IMR-90 (cell line): Measurements from ENCODE around the gene FBH1. TPM values are rescaled to one million over a fixed set of nuclear protein-coding genes. Genes with fewer than 3 reads are reported as not detected.

ENCODE experiments used
- ATAC-seq: fragments of 200-7000 bp; cut with Tn5 transposase; 2 replicates; pipeline ENCODE4 v1.9.1; 2020; ENCODE audit warnings: low read depth, mild to moderate bottlenecking, moderate library complexity
- BruUV-seq: library from RNA; stranded (reverse); fragments of 400-500 nt; replicated peaks from 2 replicates; lab custom pipeline; 2021; lab: Mats Ljungman, UMichigan
- CTCF ChIA-PET: fragments of 300-600 bp; formaldehyde crosslinking; extraction: SDS; loops from one replicate; lab custom pipeline; 2021; ENCODE audit warnings: antibody characterized with exemption; lab: Yijun Ruan, JAX
- POLR2A ChIA-PET: fragments of 300-600 bp; sonication (Branson Sonifier 250); formaldehyde crosslinking; loops from one replicate; lab custom pipeline; 2022; ENCODE audit warnings: antibody characterized with exemption; ENCODE audit not compliant: unreplicated experiment; lab: Charles Lee
- DNase-seq: peaks from one replicate; pipeline ENCODE4 v3.0.0; 2013
- H2AFZ ChIP-seq: replicated peaks from 2 replicates; pipeline ENCODE3; 2013; ENCODE audit warnings: low read length, mild to moderate bottlenecking; ENCODE audit not compliant: poor library complexity
- H2AK5ac ChIP-seq: 2 replicates; pipeline ENCODE4 v1.6.1; 2013; ENCODE audit warnings: low read depth, low read length, inconsistent platforms
- H2AK9ac ChIP-seq: replicated peaks from 2 replicates; pipeline ENCODE3; 2013; ENCODE audit warnings: mild to moderate bottlenecking, low read depth, low read length, moderate library complexity; ENCODE audit not compliant: poor library complexity
- H2BK120ac ChIP-seq: 2 replicates; pipeline ENCODE4 v1.6.1; 2013; ENCODE audit warnings: low read depth, low read length, inconsistent platforms
- H2BK15ac ChIP-seq: 3 replicates; pipeline ENCODE4 v1.6.1; 2013; ENCODE audit warnings: low read depth, low read length, inconsistent platforms
- H2BK20ac ChIP-seq: 2 replicates; pipeline ENCODE4 v1.6.1; 2013; ENCODE audit warnings: low read depth, mild to moderate bottlenecking, inconsistent platforms, low read length, moderate library complexity
- H2BK5ac ChIP-seq: 2 replicates; pipeline ENCODE4 v1.6.1; 2013; ENCODE audit warnings: mild to moderate bottlenecking, low read depth, low read length, inconsistent platforms; ENCODE audit not compliant: poor library complexity, severe bottlenecking
- H3K14ac ChIP-seq: replicated peaks from 2 replicates; pipeline ENCODE4 v1.6.1; 2013; ENCODE audit warnings: low read depth, low read length, inconsistent platforms
- H3K18ac ChIP-seq: 2 replicates; pipeline ENCODE4 v1.6.1; 2013; ENCODE audit warnings: low read depth, low read length, control low read depth
- H3K23ac ChIP-seq: 2 replicates; pipeline ENCODE4 v1.6.1; 2013; ENCODE audit warnings: low read depth, low read length, inconsistent platforms
- H3K27ac ChIP-seq: 2 replicates; pipeline ENCODE4 v1.5.1; 2013; ENCODE audit warnings: mild to moderate bottlenecking, control low read depth, low read length; ENCODE audit not compliant: insufficient read depth
- H3K27me3 ChIP-seq: 2 replicates; pipeline ENCODE4 v1.6.1; 2013; ENCODE audit warnings: low read length; ENCODE audit not compliant: control insufficient read depth, insufficient read depth
- H3K36me3 ChIP-seq: 2 replicates; pipeline ENCODE4 v1.6.1; 2013; ENCODE audit warnings: low read length, mixed read lengths; ENCODE audit not compliant: control insufficient read depth, insufficient read depth
- H3K4ac ChIP-seq: 2 replicates; pipeline ENCODE4 v1.6.1; 2013; ENCODE audit warnings: low read depth, low read length, inconsistent platforms
- H3K4me1 ChIP-seq: 2 replicates; pipeline ENCODE4 v1.6.1; 2013; ENCODE audit warnings: low read length, mixed read lengths; ENCODE audit not compliant: control insufficient read depth, insufficient read depth
- H3K4me2 ChIP-seq: 2 replicates; pipeline ENCODE4 v1.6.1; 2013; ENCODE audit warnings: low read depth, mild to moderate bottlenecking, control low read depth, low read length, moderate library complexity
- H3K4me3 ChIP-seq: 2 replicates; pipeline ENCODE4 v1.5.1; 2013; ENCODE audit warnings: low read depth, mild to moderate bottlenecking, control low read depth, low read length, moderate library complexity; ENCODE audit not compliant: insufficient read depth
- H3K56ac ChIP-seq: 2 replicates; pipeline ENCODE4 v1.6.1; 2013; ENCODE audit warnings: low read length, inconsistent platforms; ENCODE audit not compliant: insufficient read depth; ENCODE audit errors: extremely low read depth
- H3K79me1 ChIP-seq, 2 experiments: 2 replicates each; pipeline ENCODE4 v1.6.1; 2013; ENCODE audit warnings: low read length in 2 of 2, inconsistent platforms in 1 of 2, low read depth in 1 of 2
- H3K9ac ChIP-seq: 2 replicates; pipeline ENCODE4 v1.6.1; 2013; ENCODE audit warnings: low read depth, low read length, control low read depth
- H3K9me1 ChIP-seq: 2 replicates; pipeline ENCODE4 v1.6.1; 2013; ENCODE audit warnings: low read length, inconsistent platforms; ENCODE audit not compliant: insufficient read depth
- H3K9me3 ChIP-seq: 2 replicates; pipeline ENCODE4 v1.6.1; 2013; ENCODE audit warnings: low read length; ENCODE audit not compliant: control insufficient read depth, insufficient read depth
- H4K20me1 ChIP-seq: 2 replicates; pipeline ENCODE4 v1.6.1; 2013; ENCODE audit warnings: low read length, inconsistent platforms; ENCODE audit not compliant: insufficient read depth
- H4K5ac ChIP-seq: 2 replicates; pipeline ENCODE4 v1.6.1; 2013; ENCODE audit warnings: mild to moderate bottlenecking, low read depth, low read length, control low read depth
- H4K8ac ChIP-seq, 2 experiments: 2 replicates each; pipeline ENCODE4 v1.6.1; 2013; ENCODE audit warnings: low read depth in 2 of 2, low read length in 2 of 2, control low read depth in 1 of 2, inconsistent platforms in 1 of 2
- H4K91ac ChIP-seq: 2 replicates; pipeline ENCODE4 v1.6.1; 2013; ENCODE audit warnings: low read depth, low read length, inconsistent platforms; ENCODE audit not compliant: insufficient read depth
- CEBPB ChIP-seq: IDR thresholded peaks from 2 replicates; pipeline ENCODE4 v1.6.1; 2012; ENCODE audit warnings: low read depth, low read length, improper control_type of control experiment
- FOS ChIP-seq: fragments of 150-350 bp; IDR thresholded peaks from 2 replicates; pipeline ENCODE4 v1.6.1; 2016; ENCODE audit warnings: low read depth, low read length
- MAFK ChIP-seq: IDR thresholded peaks from 2 replicates; pipeline ENCODE4 v1.6.1; 2012; ENCODE audit warnings: low read depth, low read length, improper control_type of control experiment
- MAZ ChIP-seq: IDR thresholded peaks from 2 replicates; pipeline ENCODE4 v1.6.1; 2012; ENCODE audit warnings: low read depth, mild to moderate bottlenecking, low read length, improper control_type of control experiment, moderate library complexity, borderline replicate concordance
- MXI1 ChIP-seq: IDR thresholded peaks from 2 replicates; pipeline ENCODE4 v1.6.1; 2012; ENCODE audit warnings: low read depth, mild to moderate bottlenecking, low read length, moderate library complexity, borderline replicate concordance
- NFE2L2 ChIP-seq: fragments of 150-350 bp; IDR thresholded peaks from 2 replicates; pipeline ENCODE4 v1.6.1; 2016; ENCODE audit warnings: low read depth, mild to moderate bottlenecking, low read length
- WGBS, 2 experiments: methylation state at CpG; one replicate each; pipeline versions ENCODE4 v1.1.5 to v1.1.7; 2013; ENCODE audit warnings: missing lambda C conversion rate in 2 of 2; ENCODE audit not compliant: insufficient read length in 1 of 2; ENCODE audit errors: extremely low coverage in 2 of 2; 5-methylcytosine and 5-hydroxymethylcytosine counted together
- dilution Hi-C: fragments of 300-500 bp; cut with HindIII; formaldehyde crosslinking; loops from one replicate; pipeline ENCODE4 v1.14.3; 2018; ENCODE audit warnings: low sequenced_read_pairs; ENCODE audit not compliant: unreplicated experiment
- in situ Hi-C: fragments of 300-500 bp; cut with MboI; formaldehyde crosslinking; loops from 3 replicates; pipeline ENCODE4 v1.14.3; 2019; ENCODE audit warnings: low sequenced_read_pairs, inconsistent platforms, mixed read lengths
- intact Hi-C: fragments of 100-400 bp; cut with micrococcal nuclease; formaldehyde crosslinking; loops from 2 replicates; pipeline ENCODE4 v1.10.0; 2022
- polyA plus RNA-seq, 3 experiments: library from polyadenylated mRNA; depleted of rRNA; stranded (reverse); fragments of >200 nt; gene quantifications; 2 replicates each; pipeline ENCODE4 v1.2.3, GENCODE V29; 2012; ENCODE audit warnings: low replicate concordance in 1 of 3
- total RNA-seq: library from RNA; depleted of rRNA; stranded (reverse); fragments of >200 nt; gene quantifications from 2 replicates; pipeline ENCODE4 v1.2.3, GENCODE V29; 2012
- TF ChIP-seq, protein P1 (sequence below): fragments of 150-350 bp; IDR thresholded peaks from 2 replicates; pipeline ENCODE4 v1.6.1; 2017; ENCODE audit warnings: mild to moderate bottlenecking, antibody characterized with exemption, low read length, low read depth
- TF ChIP-seq, protein P2 (sequence below): conservative IDR thresholded peaks from 2 replicates; pipeline ENCODE4 v1.5.1; 2012; ENCODE audit warnings: mild to moderate bottlenecking, low read depth, low read length, improper control_type of control experiment

Gene FBH1
- total and polyA plus RNA-seq, 2 of the 4 experiments (the other 2 are of a cell fraction), result 59.3 to 72.2 TPM

DNA sequence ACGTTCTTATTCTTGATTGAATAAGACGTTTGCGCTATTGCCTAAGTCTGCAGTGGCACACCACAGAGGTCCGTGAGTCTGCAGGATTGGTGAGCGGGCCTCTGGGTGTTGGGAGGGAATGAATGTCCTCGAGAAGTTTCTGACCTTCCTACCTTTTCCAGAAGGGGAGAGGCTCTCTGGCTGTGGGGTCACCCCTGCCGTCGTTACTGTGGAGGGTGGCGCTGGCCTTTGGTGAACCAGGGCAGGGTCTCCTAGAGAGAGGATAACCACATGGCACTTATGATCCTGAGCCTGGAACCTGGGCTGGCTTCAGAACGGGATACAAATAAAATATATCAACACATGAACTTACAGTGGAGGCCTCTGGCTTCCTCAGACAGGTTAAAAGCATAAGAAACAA lies 73.5 kb downstream of the FBH1 start:
- no peaks in the 10 kb centered on the region for H3K27me3 ChIP-seq
- H4K5ac ChIP-seq, result no peak overlapping the region
- no peak overlapping the region for H3K18ac ChIP-seq
- no peak overlapping the region for H2AK5ac ChIP-seq
- WGBS, 2 experiments, result no CpG with 5 or more reads among the region's 10 CpGs
- no peak overlapping the region for H3K4ac ChIP-seq
- peaks cover 3 to 45% of the 10 kb centered on the region in 2 experiments; a peak in 2 of 4 replicates for H3K79me1 ChIP-seq
- no peak overlapping the region for H3K9ac ChIP-seq
- no peak overlapping the region for H3K14ac ChIP-seq
- no peak overlapping the region for H3K4me3 ChIP-seq
- H3K27ac ChIP-seq, result no peak overlapping the region
- in situ Hi-C loops (no loop called here), intact Hi-C loops (no loop called here), dilution Hi-C loops (no loop called here)
- DNase-seq (no peak), ATAC-seq (no peak)
- H2BK120ac ChIP-seq, result no peak overlapping the region
- no peak overlapping the region for H3K23ac ChIP-seq
- no peak overlapping the region for H2AFZ ChIP-seq
- H3K56ac ChIP-seq, result no peak overlapping the region
- no peak overlapping the region for H4K91ac ChIP-seq
- no peak overlapping the region for H2AK9ac ChIP-seq
- no TSS peak for BruUV-seq
- H4K20me1 ChIP-seq, result no peaks in the 10 kb centered on the region
- H3K4me1 ChIP-seq, result peaks cover 14% of the 10 kb centered on the region
- ChIA-PET POLR2A (no interaction called here), CTCF (no interaction called here)
- H2BK20ac ChIP-seq, result no peak overlapping the region
- H3K9me3 ChIP-seq, result no peaks in the 10 kb centered on the region
- H3K9me1 ChIP-seq, result peaks cover 29% of the 10 kb centered on the region
- H3K36me3 ChIP-seq, result peaks cover 6% of the 10 kb centered on the region; the same call in 1 of the 2 replicates
- H2BK5ac ChIP-seq, result no peak overlapping the region
- no peak overlapping the region for H4K8ac ChIP-seq
- no peak overlapping the region for H2BK15ac ChIP-seq
- no peak overlapping the region for H3K4me2 ChIP-seq
- no peak for TF ChIP-seq FOS
- no peak for TF ChIP-seq MAFK
- TF ChIP-seq, protein P1, sequence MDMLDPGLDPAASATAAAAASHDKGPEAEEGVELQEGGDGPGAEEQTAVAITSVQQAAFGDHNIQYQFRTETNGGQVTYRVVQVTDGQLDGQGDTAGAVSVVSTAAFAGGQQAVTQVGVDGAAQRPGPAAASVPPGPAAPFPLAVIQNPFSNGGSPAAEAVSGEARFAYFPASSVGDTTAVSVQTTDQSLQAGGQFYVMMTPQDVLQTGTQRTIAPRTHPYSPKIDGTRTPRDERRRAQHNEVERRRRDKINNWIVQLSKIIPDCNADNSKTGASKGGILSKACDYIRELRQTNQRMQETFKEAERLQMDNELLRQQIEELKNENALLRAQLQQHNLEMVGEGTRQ, result no peak
- TF ChIP-seq MAZ, result no peak
- TF ChIP-seq CEBPB, result no peak
- no peak for TF ChIP-seq NFE2L2
- TF ChIP-seq, protein P2, sequence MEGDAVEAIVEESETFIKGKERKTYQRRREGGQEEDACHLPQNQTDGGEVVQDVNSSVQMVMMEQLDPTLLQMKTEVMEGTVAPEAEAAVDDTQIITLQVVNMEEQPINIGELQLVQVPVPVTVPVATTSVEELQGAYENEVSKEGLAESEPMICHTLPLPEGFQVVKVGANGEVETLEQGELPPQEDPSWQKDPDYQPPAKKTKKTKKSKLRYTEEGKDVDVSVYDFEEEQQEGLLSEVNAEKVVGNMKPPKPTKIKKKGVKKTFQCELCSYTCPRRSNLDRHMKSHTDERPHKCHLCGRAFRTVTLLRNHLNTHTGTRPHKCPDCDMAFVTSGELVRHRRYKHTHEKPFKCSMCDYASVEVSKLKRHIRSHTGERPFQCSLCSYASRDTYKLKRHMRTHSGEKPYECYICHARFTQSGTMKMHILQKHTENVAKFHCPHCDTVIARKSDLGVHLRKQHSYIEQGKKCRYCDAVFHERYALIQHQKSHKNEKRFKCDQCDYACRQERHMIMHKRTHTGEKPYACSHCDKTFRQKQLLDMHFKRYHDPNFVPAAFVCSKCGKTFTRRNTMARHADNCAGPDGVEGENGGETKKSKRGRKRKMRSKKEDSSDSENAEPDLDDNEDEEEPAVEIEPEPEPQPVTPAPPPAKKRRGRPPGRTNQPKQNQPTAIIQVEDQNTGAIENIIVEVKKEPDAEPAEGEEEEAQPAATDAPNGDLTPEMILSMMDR, result no peak
- TF ChIP-seq MXI1, result no peak
